Activated CD4-positive, alpha-beta T cell treated with anti-CD3 and anti-CD28 coated beads, Interleukin-2, amount 50 U/mL, for 16 hours (primary cell): ENCODE data around the gene DRD3.

ENCODE experiments used
- DNase-seq: peaks from one replicate; pipeline ENCODE4 v3.0.0-alpha.2; 2020

Gene DRD3

DNA sequence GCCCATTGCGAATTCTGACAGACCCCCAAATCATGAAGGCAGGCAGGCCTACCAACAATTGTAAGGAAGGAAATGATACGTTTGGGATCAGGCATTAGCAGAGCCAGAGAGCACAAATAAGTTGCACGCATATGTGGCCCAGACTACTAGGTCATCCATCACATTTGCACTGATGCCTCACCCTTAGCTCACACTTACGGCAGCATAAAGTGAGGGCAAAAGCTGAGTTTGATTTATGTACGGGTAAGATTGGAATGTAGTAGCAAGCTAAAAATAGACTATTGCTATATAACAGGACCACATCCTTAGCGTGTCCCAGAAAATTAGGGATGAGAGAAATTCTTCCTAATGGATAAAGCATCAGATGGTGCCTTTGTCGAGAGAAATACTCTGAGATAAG is 63.7 kb downstream of the DRD3 start:
- DNase-seq: no peak

DNA sequence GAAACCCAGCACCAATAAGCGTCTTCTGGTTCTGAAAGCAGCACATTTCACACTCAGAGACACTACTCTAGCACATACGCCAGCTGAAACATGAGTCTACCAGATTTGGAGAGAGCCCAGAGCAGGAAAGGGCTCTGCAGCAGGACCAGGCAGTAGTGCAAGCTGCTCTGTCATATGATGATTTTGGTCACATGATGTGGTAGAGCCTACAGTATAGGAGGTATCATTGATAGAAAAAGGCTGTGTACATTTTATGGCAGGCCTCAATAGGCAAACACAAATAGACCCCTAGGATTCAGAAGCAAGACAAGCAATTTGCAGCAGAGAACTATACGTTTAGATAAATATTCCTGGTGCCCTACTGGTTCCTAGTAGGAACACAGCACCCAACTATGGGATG is 64.1 kb downstream of the DRD3 start:
- DNase-seq: no peak

DNA sequence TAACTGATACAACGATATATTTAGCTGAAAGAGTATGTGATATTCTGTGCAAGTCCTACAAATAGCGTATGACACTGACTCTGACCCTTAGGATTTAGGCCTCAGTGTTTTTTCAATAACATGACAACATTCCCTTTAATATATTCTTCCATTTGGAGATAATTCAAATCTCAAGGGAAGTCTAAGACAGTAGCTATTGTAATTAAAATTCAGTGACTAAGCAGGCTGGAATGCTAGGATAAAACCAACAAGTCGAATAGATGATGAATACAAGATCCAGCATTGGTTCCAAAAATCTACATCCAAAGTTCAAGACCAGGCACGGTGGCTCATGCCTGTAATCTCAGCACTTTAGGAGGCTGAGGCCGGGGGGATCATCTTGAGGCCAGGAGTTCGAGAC is 66.2 kb downstream of the DRD3 start:
- no peak for DNase-seq

GRCh38 chr3:114111060-114111770 is 67.6 kb downstream of the DRD3 start:
- DNase-seq: no peak

GRCh38 chr3:114110439-114110838 is 68.4 kb downstream of the DRD3 start:
- DNase-seq: no peak

- DNase-seq: no peak
Measured at GRCh38 chr3:114108137-114108536, 70.7 kb downstream of the DRD3 start.

DNA sequence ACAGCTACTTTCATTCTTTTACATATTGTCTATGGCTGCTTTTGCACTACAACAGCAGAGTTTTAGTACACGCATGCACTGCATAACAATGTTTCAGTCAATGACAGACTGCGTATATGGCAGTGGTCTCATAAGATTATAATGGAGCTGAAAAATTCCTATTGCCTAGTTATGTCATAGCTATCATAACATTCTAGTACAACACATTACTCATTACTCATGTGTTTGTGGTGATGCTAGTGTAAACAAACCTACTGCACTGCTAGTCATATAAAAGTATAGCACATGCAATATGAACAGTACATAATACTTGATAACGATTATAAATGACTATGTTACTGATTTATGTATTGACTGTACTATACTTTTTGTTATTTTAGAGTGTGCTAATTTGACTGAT is 74.4 kb downstream of the DRD3 start:
- no peak for DNase-seq

DNA sequence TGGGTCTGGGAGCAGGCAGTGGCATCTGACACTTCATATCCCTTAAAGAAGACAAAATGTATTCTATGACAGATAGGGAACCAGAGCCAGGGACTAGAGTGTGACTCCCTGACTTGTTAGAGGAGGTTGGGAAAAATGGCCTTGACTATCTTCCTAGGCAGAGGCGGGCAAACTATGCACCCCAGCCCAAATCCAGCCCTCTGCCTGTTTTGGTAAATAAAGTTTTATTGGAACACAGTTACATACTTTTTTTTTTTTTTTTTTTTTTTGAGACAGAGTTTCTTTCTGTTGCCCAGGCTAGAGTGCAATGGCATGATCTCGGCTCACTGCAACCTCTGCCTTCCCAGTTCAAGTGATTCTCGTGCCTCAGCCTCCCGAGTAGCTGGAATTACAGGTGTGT is 75.0 kb downstream of the DRD3 start:
- DNase-seq: no peak

DNA sequence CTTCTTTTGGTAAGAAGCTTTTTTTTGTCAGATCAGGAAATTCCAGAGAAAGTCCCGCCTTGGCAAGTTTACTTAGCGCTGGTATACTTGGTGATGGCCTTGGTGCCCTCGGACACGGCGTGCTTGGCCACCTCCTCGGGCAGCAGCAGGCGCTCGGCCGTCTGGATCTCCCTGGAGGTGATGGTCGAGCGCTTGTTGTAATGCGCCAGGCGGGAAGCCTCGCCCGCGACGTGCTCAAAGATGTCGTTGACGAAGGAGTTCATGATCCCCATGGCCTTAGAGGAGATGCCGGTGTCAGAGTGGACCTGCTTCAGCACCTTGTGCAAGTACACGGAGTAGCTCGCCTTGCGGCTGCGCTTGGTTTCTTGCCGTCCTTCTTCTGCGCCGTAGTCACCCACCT is 75.7 kb downstream of the DRD3 start:
- no peak for DNase-seq

DNA sequence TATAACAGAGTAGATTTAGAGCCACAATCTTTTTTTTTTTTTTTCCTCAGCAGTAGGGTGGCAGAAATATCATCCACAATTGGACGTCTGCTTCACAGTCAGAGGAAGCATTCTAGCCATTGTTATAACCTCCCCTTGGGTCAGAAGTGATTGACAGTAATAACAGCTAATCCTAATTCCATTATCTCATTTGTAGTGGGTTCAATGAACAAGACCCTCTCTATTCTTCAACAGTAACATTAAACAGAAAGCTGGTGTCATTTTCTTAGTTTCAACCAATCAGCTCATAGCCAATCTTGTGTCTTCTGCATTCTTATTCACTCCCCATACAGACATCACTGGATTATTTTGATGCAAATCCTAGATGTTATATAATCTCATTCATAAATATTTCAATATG is 77.8 kb downstream of the DRD3 start:
- DNase-seq: no peak

GRCh38 chr3:114095796-114096195 is 83.1 kb downstream of the DRD3 start:
- DNase-seq: no peak

GRCh38 chr3:114093596-114093995 is 85.3 kb downstream of the DRD3 start:
- no peak for DNase-seq

DNA sequence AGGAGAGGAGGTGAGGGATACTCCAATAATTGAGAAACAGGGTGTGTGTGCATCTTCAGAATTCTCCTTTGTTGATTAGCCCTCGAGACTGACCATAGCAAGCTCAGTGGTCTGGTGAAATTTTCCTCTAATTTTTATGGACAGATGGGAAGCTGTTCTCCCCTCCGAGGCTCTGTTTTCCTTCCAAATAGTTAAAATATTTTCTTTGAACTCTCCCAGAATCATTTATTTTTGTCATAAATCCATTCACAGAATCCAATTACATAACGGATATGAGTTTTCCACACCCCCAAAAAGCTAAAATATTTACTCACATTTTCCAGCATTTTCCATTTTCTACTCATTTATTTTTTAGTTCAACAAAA is 85.9 kb downstream of the DRD3 start:
- no peak for DNase-seq

DNA sequence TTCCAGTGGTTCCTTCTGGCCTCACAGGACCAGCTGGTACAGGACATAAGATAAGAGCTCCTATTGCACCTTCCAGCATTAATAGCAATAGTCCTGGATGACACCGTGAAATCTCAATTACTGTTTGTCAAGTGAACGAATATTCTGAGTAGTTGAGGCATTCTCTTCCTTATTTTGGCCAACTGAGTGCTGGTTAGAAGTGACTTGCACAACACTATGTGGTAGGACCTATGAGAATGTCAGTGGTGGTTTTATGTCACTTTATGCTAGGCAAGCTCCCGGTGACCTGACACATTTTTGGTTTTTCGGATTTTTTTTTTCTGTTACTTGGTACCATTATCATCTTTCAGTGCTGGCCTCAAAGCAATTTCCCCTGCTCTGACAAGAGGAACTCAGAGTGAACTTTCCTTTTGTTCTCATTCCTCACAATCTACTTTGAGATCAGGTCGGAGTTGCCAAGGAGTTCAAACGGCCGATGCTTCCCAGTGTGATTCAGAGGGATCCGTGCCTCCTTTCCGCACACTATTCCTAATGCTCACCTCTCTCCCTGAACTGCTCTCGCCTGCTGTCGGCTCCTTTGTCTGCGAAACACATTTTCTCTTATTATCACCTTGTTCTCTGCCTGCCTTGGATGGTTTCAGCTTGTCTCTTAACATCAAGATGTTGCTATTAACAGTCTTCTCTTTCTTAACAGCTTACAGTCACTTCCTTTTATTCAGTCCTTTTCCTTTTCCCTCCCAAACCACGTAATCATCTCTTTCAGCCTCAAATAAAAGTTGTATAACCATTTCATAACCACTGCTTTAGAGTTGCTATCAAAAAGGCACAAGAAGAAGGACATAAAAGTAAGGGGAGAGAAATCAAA is 86.5 kb downstream of the DRD3 start:
- no peak for DNase-seq

DNA sequence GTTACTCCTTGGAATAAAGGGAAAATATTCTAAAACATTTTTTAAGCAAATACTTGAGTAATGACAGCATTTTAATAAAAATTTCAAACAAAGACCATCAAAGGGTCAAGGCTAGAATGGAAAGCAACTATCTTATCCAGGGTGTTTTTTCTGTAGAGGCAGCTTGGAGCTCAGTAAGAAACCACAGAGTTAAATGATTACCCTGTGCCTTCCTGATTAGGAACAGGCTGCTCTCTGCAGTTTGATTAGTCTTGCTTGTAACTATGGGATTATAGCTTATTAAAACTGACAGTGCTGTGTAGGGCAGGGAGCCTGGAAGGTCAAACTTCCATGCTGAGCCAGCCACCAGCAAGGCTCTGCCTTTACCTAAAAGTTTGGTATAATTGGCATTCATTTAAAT is 89.2 kb downstream of the DRD3 start:
- DNase-seq: no peak

GRCh38 chr3:114086356-114086755 is 92.5 kb downstream of the DRD3 start:
- DNase-seq: no peak

- DNase-seq: no peak
Measured at GRCh38 chr3:114083112-114083511, 95.7 kb downstream of the DRD3 start.

GRCh38 chr3:114081037-114081436 is 97.8 kb downstream of the DRD3 start:
- DNase-seq: no peak

DNA sequence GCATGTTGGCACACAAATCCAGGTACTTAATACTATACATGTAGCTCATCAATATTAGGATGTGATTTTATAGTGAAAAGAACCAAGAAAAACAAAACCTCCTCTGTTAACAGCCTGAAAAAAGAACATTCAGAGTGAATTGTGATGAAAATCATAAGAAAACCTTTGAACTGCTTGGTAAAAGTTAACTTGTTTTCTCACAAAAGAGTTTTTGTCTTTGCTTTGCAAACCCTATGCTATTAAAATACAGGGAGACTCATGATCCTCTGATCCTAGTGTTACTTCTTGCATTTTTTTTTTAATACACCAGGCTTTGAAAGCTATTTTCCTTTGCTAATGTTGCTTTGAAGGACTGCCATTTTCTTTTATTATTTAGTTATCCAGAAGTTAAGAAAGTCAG is 98.7 kb downstream of the DRD3 start:
- DNase-seq: no peak

DNA sequence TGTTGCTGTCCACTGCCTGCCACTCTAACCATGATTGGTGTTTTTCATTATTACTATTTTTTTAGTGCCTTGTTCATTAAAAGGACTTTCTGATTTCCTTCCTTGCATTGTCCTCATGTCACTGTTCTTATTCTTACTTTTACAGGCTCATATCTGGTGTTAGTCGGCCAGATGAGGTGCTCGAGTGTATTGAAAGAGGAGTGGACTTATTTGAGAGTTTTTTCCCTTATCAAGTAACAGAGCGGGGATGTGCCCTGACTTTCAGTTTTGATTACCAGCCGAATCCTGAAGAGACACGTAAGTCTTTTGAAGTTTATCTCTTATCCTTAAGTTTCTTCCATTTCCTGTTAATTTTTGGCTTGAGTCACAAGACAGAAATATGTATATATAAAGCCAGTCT is 99.1 kb downstream of the DRD3 start:
- DNase-seq: no peak

- DNase-seq: no peak
Measured at GRCh38 chr3:114078126-114078525, 100.7 kb downstream of the DRD3 start.
